Measurements from ENCODE around the gene ALG14. TPM values are rescaled to one million over a fixed set of nuclear protein-coding genes. Genes with fewer than 3 reads are reported as not detected.
A peak's percentile ranks its signal among the peaks of the same experiment; 100 is the strongest.
"Not testable (repeated sequence)": the region's sequence is repeated elsewhere in the genome, so short reads cannot be mapped to it uniquely, and the experiment has no call there.

Gene ALG14
- total and polyA plus RNA-seq, 2 donors from 2014 or later = 8.6 to 11.3 TPM

DNA sequence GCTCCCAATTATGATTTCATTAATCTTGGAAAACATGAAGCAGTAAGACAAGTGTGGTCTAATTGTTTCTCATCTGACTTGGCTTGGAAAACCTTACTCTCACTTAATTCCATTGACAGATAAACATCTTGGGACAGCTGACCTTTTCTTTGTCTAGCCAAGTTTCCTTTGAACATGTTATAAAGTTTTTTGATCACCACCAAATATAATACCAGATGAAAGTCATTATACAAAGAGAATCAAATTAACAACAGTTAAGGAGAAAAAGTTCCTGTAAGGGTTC, 50.2 kb downstream of the ALG14 start:
- H3K4me1 ChIP-seq (ENCODE audit: control insufficient read depth in 2 of 3, insufficient read depth in 2 of 3, low read depth in 1 of 3, low read length in 3 of 3) = peaks cover 5 to 23% (median 17%) of the 10 kb centered on the region in 3 donors
- TF ChIP-seq, protein P1, sequence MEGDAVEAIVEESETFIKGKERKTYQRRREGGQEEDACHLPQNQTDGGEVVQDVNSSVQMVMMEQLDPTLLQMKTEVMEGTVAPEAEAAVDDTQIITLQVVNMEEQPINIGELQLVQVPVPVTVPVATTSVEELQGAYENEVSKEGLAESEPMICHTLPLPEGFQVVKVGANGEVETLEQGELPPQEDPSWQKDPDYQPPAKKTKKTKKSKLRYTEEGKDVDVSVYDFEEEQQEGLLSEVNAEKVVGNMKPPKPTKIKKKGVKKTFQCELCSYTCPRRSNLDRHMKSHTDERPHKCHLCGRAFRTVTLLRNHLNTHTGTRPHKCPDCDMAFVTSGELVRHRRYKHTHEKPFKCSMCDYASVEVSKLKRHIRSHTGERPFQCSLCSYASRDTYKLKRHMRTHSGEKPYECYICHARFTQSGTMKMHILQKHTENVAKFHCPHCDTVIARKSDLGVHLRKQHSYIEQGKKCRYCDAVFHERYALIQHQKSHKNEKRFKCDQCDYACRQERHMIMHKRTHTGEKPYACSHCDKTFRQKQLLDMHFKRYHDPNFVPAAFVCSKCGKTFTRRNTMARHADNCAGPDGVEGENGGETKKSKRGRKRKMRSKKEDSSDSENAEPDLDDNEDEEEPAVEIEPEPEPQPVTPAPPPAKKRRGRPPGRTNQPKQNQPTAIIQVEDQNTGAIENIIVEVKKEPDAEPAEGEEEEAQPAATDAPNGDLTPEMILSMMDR (IDR thresholded peaks at IDR 0.05; ENCODE audit: borderline replicate concordance, extremely low read depth, insufficient read depth) = no peak

DNA sequence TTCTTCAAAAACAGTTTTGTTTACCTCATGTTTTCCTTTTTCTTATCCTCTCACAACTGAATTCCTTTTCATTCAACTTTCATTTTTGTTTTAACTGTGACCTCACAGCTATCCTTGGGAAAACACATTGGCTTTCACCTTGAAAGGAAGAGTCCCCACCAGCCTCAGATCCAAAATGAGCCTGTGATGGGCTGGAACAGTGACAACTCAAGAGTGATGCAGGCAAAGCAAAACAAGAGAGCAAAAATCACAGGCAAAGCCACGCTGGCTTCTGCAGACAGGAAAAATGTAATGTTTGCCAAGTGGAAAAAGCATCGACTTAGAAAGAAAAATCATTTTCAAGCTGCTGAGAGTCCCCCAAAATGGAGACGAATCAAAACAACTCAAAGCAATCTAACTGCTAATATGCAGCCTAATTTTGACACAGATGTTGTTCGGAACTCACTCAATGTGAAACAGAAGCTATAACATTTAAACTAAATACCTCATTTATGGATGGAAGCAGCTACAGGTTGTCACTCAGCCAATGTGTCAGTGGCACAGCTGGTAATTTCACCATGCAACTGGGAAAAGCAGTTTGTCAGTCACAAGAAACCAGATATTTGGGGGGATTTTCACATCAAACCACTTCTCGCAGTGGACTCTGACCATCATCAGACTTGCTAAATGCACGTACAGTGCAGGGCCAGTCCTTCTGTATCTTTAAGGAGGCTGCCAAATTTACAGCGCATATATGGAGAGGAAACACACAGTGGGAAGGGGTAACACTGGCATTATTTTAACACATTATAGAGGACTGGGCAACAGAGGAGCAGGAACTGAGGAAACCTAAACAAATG, 50.7 kb downstream of the ALG14 start:
- Histone ChIP-seq H3K27ac (ENCODE audit: low read depth in 2 of 2, low read length in 2 of 2) (peak overlapping the region; percentile 68 to 84), H3K4me1 (ENCODE audit: control insufficient read depth in 2 of 3, insufficient read depth in 2 of 3, low read depth in 1 of 3, low read length in 3 of 3) (peaks cover 5 to 23% (median 17%) of the 10 kb centered on the region in 3 donors), H3K4me3 (ENCODE audit: low read length in 3 of 3) (peak overlapping the region; percentile 4 to 22 (median 20)), H3K27me3 (ENCODE audit: control insufficient read depth, insufficient read depth, low read length) (no peaks in the 10 kb centered on the region), H3K9me3 (ENCODE audit: control insufficient read depth in 2 of 3, insufficient read depth in 1 of 3, low read length in 3 of 3) (peaks cover 0 to 6% (median 3%) of the 10 kb centered on the region in 3 donors), H3K9ac (ENCODE audit: low read length in 3 of 3) (peak overlapping the region in 1 of 3 donors; percentile 24), H3K36me3 (ENCODE audit: control insufficient read depth in 2 of 3, insufficient read depth in 3 of 3, low read length in 3 of 3) (peaks cover 0 to 3% (median 2%) of the 10 kb centered on the region in 3 donors)
- FAIRE-seq (no peak), DNase-seq (no peak)
- TF ChIP-seq, protein P1 (IDR thresholded peaks at IDR 0.05; ENCODE audit: borderline replicate concordance, extremely low read depth, insufficient read depth) = no peak
- intact Hi-C loops (cut with DNase I) = no loop called here

More for the DNA sequence above, 50.2 kb downstream of the ALG14 start:
- FAIRE-seq (peak; percentile 17), DNase-seq (no peak)
- Histone ChIP-seq H3K27ac (ENCODE audit: low read depth in 2 of 2, low read length in 2 of 2) (peak overlapping the region in 1 of 2 donors; percentile 38), H3K9me3 (ENCODE audit: control insufficient read depth in 2 of 3, insufficient read depth in 1 of 3, low read length in 3 of 3) (peaks cover 0 to 6% (median 3%) of the 10 kb centered on the region in 3 donors), H3K36me3 (ENCODE audit: control insufficient read depth in 2 of 3, insufficient read depth in 3 of 3, low read length in 3 of 3) (peaks cover 0 to 3% (median 2%) of the 10 kb centered on the region in 3 donors), H3K9ac (ENCODE audit: low read length in 3 of 3) (peak overlapping the region in 1 of 3 donors; percentile 24), H3K27me3 (ENCODE audit: control insufficient read depth, insufficient read depth, low read length) (no peaks in the 10 kb centered on the region), H3K4me3 (ENCODE audit: low read length in 3 of 3) (no peak overlapping the region)
- intact Hi-C loops (cut with DNase I) = no loop called here

DNA sequence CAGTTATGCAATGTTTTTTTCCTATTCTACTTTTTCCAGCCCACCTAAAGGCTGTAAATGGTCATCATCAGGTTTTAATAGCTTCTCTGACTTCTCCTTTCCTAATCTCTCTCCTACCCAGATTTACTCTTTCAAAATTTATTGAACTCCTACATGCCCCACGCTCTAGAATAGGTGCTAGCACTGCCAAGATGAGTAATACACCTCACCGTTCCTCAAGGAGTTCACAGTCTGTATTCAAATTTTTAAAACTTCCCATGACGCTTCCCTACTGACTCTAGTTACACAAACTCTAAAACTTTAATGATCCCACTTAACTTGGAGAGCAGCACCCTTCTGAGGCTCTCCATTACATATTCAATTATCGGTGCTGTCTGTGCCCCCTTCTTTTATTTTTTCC, 51.6 kb downstream of the ALG14 start:
- Histone ChIP-seq H3K9me3 (ENCODE audit: control insufficient read depth in 2 of 3, insufficient read depth in 1 of 3, low read length in 3 of 3) (peaks cover 0 to 6% (median 3%) of the 10 kb centered on the region in 3 donors), H3K27ac (ENCODE audit: low read depth in 2 of 2, low read length in 2 of 2) (peak overlapping the region; percentile 68 to 84), H3K4me3 (ENCODE audit: low read length in 3 of 3) (peak overlapping the region in 1 of 3 donors; percentile 22), H3K36me3 (ENCODE audit: control insufficient read depth in 2 of 3, insufficient read depth in 3 of 3, low read length in 3 of 3) (peaks cover 0 to 3% (median 0%) of the 10 kb centered on the region in 3 donors), H3K9ac (ENCODE audit: low read length in 3 of 3) (peak overlapping the region in 1 of 3 donors; percentile 24), H3K27me3 (ENCODE audit: control insufficient read depth, insufficient read depth, low read length) (no peaks in the 10 kb centered on the region), H3K4me1 (ENCODE audit: control insufficient read depth in 2 of 3, insufficient read depth in 2 of 3, low read depth in 1 of 3, low read length in 3 of 3) (peaks cover 5 to 23% (median 17%) of the 10 kb centered on the region in 3 donors)
- DNase-seq = no peak
- intact Hi-C loops (cut with DNase I) = no loop called here
- FAIRE-seq = no peak
- TF ChIP-seq, protein P1 (IDR thresholded peaks at IDR 0.05; ENCODE audit: borderline replicate concordance, extremely low read depth, insufficient read depth) = no peak

DNA sequence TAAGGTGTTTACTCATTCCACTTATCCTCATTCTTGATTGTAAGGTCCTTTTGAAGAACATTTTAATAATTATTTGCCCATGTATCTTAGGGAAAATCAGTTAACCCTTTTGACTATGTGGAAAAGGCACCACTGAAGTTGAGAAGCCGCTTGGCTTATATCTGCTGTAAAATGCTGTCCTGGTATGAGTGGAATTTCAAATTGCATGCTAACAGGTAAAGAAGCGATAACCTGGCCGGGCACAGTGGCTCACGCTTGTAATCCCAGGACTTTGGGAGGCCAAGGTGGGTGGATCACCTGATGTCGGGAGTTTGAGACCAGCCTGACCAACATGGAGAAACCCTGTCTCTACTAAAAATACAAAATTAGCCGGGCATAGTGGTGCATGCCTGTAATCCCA, 53.3 kb downstream of the ALG14 start:
- Histone ChIP-seq H3K9ac (ENCODE audit: low read length in 3 of 3) (peak overlapping the region in 1 of 3 donors; percentile 3), H3K27ac (ENCODE audit: low read depth in 2 of 2, low read length in 2 of 2) (peak overlapping the region in 1 of 2 donors; percentile 52), H3K4me1 (ENCODE audit: control insufficient read depth in 2 of 3, insufficient read depth in 2 of 3, low read depth in 1 of 3, low read length in 3 of 3) (peaks cover 5 to 26% (median 20%) of the 10 kb centered on the region in 3 donors)
- FAIRE-seq; H3K36me3 ChIP-seq (ENCODE audit: control insufficient read depth in 2 of 3, insufficient read depth in 3 of 3, low read length in 3 of 3); DNase-seq; intact Hi-C loops (cut with DNase I); H3K27me3 ChIP-seq (ENCODE audit: control insufficient read depth, insufficient read depth, low read length); H3K9me3 ChIP-seq (ENCODE audit: control insufficient read depth in 2 of 3, insufficient read depth in 1 of 3, low read length in 3 of 3); H3K4me3 ChIP-seq (ENCODE audit: low read length in 3 of 3): not testable (repeated sequence)

All from kidney (tissue), 14 donors.